HCEC 1CT (cell line): Measurements from ENCODE around the gene AKAP6.
"Not testable (repeated sequence)": the region's sequence is repeated elsewhere in the genome, so short reads cannot be mapped to it uniquely, and the experiment has no call there.

Experiments used
- DNase-seq: peaks from one replicate; pipeline ENCODE4 v3.0.0-alpha.2; 2017

Gene AKAP6

GRCh38 chr14:32373174-32373573 lies 44.1 kb downstream of the AKAP6 start:
- not testable (repeated sequence) for DNase-seq

GRCh38 chr14:32374155-32374554 lies 45.1 kb downstream of the AKAP6 start:
- peak; percentile 56 for DNase-seq

DNA sequence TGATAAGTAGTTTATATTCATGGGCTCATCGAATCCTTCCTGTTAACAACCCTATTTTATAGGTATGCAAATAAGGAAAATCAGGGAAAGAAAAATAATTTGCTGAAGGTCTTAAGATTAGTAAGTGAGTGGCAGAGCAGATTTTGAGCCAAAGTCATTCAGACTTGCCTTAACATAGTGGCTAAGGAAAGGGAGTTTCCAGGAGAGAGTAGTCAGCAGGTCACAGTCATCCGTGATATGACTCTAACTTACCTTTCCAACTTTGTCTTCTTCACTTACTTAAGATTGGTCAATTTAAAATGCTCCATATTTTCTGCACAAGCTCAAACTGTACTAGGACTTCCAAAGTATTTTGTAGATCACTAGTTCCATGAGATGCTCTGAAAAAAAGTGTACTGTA lies 46.6 kb downstream of the AKAP6 start:
- DNase-seq: no peak

DNA sequence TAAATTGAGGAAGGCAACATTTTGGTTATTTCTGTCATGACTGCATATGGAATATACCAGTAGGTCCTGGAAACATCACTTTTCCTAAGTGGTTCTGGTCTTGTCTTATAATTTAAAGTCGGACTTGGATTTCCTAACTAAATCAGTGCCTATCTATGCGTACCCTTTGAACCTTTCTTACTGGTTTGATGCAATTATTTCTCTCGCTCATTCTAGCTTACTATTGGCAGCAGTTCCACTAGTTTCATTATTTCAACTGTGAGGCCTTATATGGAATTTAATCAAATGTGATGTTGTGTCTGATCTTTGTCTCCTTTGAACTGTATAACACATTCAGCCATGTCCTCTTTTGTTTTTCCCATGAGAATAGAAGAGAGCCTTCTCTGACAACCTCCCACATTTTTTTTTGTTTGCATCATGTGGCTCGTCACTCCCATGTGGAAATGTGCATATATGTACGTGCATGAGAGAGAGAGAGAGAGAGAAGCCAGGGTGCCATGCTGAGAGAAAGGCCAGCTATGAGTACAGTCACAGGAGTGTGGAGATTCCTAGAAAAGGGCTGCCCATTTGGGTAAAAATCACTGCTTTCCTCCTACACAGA lies 48.0 kb downstream of the AKAP6 start:
- no peak for DNase-seq

GRCh38 chr14:32378284-32378683 lies 49.2 kb downstream of the AKAP6 start:
- DNase-seq: no peak

GRCh38 chr14:32379447-32379846 lies 50.3 kb downstream of the AKAP6 start:
- DNase-seq: no peak

DNA sequence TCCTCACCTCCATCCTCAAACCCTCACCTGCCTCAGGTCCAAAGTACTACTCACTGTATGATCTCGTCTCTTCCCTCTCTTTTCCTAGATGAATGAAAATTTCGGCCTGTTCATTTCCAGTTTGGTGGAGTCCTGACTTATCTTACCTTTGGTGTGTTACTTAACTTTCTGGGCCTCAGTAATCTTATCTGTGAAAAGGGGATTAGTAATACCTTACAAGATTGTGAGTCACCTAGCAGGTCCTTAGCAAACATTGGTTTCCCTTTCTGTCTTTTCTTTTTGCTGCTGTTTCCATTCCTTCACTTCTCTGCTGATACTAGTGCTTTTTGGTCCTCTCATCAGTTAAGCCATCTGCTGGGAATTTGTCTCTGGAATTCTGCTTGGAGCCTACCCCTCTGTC lies 52.8 kb downstream of the AKAP6 start:
- no peak for DNase-seq

- DNase-seq: peak; percentile 45
Measured at GRCh38 chr14:32382704-32383103, 53.6 kb downstream of the AKAP6 start.

DNA sequence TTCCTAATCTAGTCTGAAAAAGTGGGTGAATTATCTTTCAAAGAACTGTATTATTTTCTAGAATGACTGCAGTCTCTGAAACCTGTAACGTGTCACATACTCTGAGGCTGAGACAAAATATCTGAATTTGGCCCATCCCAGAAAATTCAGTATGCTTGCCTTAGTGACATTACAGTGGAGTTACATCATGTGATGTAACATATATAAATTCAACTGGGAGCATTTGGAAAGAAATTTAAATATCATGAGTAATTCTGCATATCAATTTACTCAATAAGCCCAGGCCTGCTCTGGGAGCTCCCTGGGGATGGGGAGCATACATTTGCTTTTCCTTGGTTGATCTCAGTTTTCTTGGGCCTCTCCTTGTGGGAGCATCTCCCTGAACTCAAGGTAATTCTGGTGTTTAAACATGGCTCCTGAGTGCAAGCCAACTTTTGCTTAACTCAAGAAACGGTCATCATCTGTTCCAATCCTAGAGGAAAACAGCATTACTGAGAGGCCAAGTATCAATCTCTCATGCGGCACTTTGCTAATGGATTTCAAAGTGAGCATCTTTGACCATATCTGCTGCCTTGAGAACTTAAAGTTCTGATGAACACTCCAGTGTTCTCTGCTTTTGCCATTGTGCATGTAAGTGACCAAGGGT lies 54.4 kb downstream of the AKAP6 start:
- no peak for DNase-seq

DNA sequence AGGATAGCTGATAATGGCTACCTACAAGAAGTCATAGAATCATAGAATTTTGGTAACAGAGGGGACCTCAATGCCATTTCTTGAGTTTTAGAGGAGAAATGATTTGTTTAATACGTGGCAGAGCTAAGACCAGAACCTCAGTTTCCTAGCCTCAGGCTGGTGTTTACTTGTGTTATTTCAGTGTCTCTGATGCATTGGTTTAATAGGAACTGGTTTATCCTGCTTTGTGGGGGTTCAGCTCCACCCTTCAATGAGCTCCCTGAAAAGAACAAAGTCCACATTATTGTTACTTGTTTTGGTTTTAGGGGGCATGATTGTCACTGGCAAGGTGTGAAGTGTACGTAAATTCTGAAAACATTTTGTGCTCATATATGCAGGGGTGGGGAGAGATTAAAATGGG lies 55.4 kb downstream of the AKAP6 start:
- DNase-seq: no peak

GRCh38 chr14:32387295-32387694 lies 58.2 kb downstream of the AKAP6 start:
- not testable (repeated sequence) for DNase-seq

GRCh38 chr14:32393119-32393518 lies 64.0 kb downstream of the AKAP6 start:
- no peak for DNase-seq

DNA sequence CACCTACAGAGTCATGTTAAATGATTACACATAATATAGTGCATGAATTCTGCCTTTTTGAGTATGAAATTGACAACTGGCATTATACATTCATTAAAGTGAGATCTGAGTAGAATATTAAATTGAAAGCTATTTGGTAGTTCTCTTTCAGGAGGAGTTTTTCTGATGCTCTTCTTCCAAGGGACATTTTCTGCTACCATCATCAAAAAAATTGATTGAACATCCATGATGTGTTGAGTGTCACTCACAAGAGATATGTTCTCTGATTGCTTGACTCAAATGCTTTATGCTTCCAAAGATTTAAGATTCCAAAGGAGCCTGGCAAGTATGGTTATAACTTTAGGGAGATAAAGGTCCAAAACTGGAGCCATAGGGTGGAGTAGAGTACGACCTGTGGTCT lies 64.9 kb downstream of the AKAP6 start:
- DNase-seq: no peak

DNA sequence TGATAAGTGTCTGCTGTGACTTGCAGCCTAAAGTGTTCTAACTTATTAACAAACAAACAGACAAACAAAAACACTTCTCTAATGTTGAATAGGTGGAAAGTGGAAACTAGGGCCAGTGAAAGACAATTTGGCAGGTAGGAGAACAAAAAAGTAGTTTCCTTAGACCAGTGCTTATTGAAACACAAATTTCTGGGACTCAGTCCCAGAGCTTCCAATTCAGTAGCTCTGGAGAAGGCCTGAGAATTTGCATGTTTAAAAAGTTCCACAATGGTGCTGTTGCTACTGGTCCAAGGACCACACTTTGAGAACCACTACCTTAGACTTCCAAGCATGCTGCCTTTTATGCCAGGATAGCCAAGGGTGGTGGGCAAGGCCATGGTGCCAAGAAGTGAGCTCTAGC lies 67.8 kb downstream of the AKAP6 start:
- DNase-seq: no peak

DNA sequence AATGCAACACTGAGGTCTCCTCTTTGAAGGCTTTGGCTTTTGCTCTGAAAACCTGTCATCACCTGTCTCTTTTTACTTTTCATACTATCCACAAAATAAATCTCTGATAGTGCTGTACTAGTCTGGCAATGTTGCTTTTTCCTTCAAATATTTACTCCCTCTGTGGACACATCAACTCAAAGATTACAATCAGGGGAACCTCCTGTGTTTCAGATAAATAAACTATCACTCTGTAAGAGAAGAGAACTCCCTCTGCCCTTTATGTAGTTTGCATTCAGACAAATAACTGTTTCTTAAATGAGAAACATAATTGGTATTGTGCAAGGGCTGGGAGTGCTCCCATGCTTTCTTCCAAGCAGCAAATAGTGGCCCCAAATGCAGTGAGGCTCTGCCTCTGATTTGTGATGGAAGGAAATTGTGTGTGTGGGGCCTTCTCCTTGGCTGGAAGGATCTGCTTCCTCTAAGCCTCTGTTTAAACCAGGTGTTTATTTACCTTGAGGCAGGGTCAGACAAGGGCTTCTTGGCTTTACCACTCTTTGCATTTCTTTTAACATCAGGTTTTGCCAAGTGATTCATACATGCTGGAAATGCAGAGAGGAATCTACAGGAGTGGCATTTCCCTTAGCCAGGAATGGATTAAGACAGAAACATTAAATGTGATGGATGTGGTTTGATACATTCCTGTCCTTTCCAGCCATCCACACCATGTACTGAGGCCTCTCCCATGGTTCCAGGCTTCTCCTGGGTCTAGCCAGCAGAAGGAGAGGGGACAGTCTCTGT lies 69.0 kb downstream of the AKAP6 start:
- DNase-seq: no peak

GRCh38 chr14:32399920-32400319 lies 70.8 kb downstream of the AKAP6 start:
- no peak for DNase-seq

- peak; percentile 42 for DNase-seq
Measured at GRCh38 chr14:32400480-32400879, 71.4 kb downstream of the AKAP6 start.

GRCh38 chr14:32403021-32403420 lies 73.9 kb downstream of the AKAP6 start:
- no peak for DNase-seq

DNA sequence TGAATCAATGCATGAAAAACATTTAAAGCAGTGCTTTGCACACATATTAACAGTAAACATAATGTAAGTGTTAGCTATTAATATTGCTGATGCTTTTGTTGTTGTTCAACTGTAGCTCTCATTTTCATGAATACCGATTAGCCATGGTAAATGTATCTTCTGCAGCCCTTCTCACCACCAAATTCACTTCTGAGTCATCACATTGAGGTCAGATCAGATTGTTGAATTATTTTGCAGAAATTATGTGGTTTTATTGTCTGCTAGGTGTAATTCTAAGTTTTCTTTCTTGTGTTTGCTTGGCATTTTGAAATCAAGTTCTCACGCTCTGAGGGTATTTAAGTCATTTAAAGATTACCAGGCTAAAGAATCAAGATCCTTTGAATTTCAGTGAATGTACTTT lies 74.6 kb downstream of the AKAP6 start:
- DNase-seq: no peak

DNA sequence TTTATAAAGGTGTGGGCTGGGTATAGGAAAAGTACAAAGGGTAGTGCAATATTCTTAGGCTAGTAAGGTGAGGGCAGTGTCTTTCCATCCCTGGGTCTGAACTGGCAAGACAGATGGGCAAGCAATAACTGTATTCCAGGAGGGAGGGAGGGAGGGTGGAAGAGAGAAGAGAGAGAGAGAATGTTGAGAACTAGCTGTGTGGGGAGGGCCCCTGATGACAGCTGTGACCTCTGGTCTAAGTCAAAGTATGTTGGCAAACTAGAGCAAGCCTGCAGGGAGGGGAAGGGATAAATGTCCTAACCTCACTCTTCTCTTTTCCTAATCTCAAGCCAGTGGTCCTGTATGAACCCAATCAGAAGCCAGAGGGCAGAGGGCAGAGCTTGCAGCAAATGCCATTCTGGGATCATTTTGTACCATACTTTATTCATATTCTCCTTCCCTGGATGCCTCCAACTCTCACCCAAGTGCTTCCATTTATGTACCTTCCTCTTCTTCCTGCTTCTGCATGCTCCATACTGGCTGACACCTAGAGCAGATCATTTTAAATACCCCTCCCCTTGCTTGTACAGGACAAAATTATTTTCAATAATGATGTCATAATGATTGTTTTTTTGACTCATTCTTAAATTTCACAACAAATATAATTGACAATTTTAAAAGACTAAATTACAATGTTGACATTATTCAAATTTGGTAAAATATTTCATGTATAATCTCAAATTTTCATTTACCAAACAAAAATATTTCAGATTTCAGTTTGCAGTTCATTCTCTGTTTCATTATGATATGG lies 75.9 kb downstream of the AKAP6 start:
- DNase-seq: no peak

GRCh38 chr14:32405856-32406255 lies 76.8 kb downstream of the AKAP6 start:
- DNase-seq: no peak

- no peak for DNase-seq
Measured at GRCh38 chr14:32407130-32407529, 78.0 kb downstream of the AKAP6 start.

DNA sequence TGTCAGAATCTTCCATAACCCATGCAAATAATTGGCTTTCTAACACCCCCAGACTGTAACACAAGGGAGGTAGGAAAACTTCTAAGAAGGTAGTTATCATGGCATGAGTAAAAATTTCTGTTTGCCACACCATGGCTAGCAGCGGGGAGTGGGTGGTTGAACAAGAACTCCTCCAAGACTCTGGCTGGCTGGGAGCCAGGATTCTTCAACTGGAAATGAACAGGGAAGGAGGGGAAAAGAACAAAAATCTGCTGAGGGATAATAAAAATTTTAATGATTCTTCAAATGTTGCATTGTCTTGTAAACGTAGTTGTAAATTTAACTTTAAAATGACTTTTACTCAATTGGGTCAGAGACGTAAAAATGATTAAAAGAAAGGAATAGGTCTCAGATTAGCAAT lies 78.9 kb downstream of the AKAP6 start:
- no peak for DNase-seq

GRCh38 chr14:32412103-32412502 lies 83.0 kb downstream of the AKAP6 start:
- no peak for DNase-seq
